GM12865 (cell line): Measurements from ENCODE around the gene TRAPPC3.

Experiments
- DNase-seq: peaks from one replicate; pipeline ENCODE4 v3.0.0; 2010; ENCODE audit warnings: low read depth
- H3K4me3 ChIP-seq: 2 replicates; pipeline ENCODE4 v1.5.1; 2011; ENCODE audit warnings: mild to moderate bottlenecking, low read depth, low read length, control low read depth
- CTCF ChIP-seq: IDR thresholded peaks from 2 replicates; pipeline ENCODE4 v1.5.1; 2011; ENCODE audit warnings: low read length, control low read depth, low read depth, inconsistent platforms; ENCODE audit not compliant: insufficient read depth; ENCODE audit errors: missing control alignments

The TRAPPC3 gene

DNA sequence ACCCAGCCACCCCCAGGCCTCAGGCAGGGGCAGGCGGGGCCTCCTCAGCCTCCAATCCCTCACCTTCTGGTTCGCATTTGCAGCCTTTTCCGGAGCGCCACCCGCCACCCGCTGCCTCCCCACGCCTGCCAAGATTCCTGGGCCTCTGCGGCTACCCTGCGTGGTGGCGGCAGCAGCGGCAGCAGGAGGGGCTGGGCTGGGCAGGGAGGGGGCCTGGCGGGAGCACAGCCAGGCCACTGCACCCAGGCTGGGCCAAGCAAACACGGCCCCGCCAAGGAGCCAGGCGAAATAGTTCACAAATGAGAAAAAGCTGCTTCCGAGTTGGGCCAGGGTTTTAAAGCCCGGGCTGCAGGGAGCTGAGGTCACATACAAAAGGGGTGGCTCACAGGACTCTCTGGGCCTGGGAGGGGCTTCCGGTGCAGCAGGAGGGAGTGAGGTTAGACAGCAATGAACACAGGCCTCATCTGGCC, 34.1 kb downstream of the TRAPPC3 start:
- no peak for TF ChIP-seq CTCF
- no peak for DNase-seq
- H3K4me3 ChIP-seq = no peak overlapping the region

DNA sequence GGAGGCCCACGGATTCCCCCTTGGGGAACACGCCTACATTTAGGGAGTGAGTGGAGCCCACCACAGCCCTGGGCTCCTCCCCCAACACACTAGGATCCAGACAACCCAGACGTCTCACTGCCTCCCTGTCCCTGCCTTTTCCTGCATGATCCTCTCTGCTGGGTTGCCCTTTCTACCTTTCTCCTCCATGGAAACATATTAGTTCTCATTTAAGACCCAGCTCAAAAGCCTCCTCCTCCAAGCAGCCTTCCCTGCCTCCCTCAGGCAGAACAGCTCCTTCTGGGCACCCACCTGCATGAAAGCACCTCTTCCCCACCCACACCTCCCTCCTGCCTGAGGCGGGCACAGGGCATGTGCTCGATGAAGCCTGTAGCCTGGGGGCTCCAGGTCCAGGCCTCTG, 34.9 kb downstream of the TRAPPC3 start:
- H3K4me3 ChIP-seq = no peak overlapping the region
- no peak for TF ChIP-seq CTCF
- no peak for DNase-seq

- DNase-seq = no peak
- H3K4me3 ChIP-seq = no peak overlapping the region
- no peak for TF ChIP-seq CTCF
Measured at GRCh38 chr1:36112823-36113222, 36.5 kb downstream of the TRAPPC3 start.

GRCh38 chr1:36111151-36111550, 38.1 kb downstream of the TRAPPC3 start:
- no peak overlapping the region for H3K4me3 ChIP-seq
- DNase-seq = no peak
- no peak for TF ChIP-seq CTCF

- DNase-seq = no peak
- no peak for TF ChIP-seq CTCF
- H3K4me3 ChIP-seq = no peak overlapping the region
Measured at GRCh38 chr1:36109041-36109679, 40.1 kb downstream of the TRAPPC3 start.

- DNase-seq = no peak
- H3K4me3 ChIP-seq = no peak overlapping the region
- no peak for TF ChIP-seq CTCF
Measured at GRCh38 chr1:36108314-36108713, 41.0 kb downstream of the TRAPPC3 start.

GRCh38 chr1:36107394-36107793, 41.9 kb downstream of the TRAPPC3 start:
- TF ChIP-seq CTCF = no peak
- no peak for DNase-seq
- no peak overlapping the region for H3K4me3 ChIP-seq
